HepG2 (cell line): ENCODE measurements around the gene OTOP1. TPM values are rescaled to one million over a fixed set of nuclear protein-coding genes. Genes with fewer than 3 reads are reported as not detected.
A peak's percentile ranks its signal among the peaks of the same experiment; 100 is the strongest.
"Not testable (repeated sequence)": the region's sequence is repeated elsewhere in the genome, so short reads cannot be mapped to it uniquely, and the experiment has no call there.

Experiments
- ATAC-seq: fragments of 200-7000 bp; cut with Tn5 transposase; 3 replicates; pipeline ENCODE4 v1.9.1; 2020; ENCODE audit warnings: mild to moderate bottlenecking, moderate library complexity
- BruUV-seq: library from RNA; stranded (reverse); fragments of 400-500 nt; replicated peaks from 2 replicates; lab custom pipeline; 2021; lab: Mats Ljungman, UMichigan
- CTCF ChIA-PET: fragments of 300-600 bp; formaldehyde crosslinking; extraction: SDS; loops from one replicate; lab custom pipeline; 2021; ENCODE audit warnings: low total read pairs, inconsistent platforms, low intra/inter-chr PET ratio; lab: Yijun Ruan, JAX
- POLR2A ChIA-PET: fragments of 350-600 bp; sonication (Branson Sonifier 250); formaldehyde crosslinking; loops from one replicate; lab custom pipeline; 2020; ENCODE audit warnings: antibody characterized with exemption, inconsistent platforms; lab: Yijun Ruan, JAX
- DNase-seq: peaks from one replicate; pipeline ENCODE4 v3.0.0-alpha.2; 2015; ENCODE audit warnings: low spot score
- FAIRE-seq: peaks from 3 replicates; lab custom pipeline; 2011; peaks lifted over from hg19 to GRCh38; lab: Jason Lieb, UNC
- H2AFZ ChIP-seq: one replicate; pipeline ENCODE4 v1.6.1; 2011; ENCODE audit warnings: low read length, inconsistent platforms
- H3K27ac ChIP-seq: fragments of 300-600 bp; 3 replicates; pipeline ENCODE4 v1.8.0; 2011; ENCODE audit warnings: mixed run types, mild to moderate bottlenecking, mixed read lengths, low read length, inconsistent platforms; ENCODE audit not compliant: insufficient read depth; ENCODE audit errors: extremely low read length
- H3K27me3 ChIP-seq, 2 experiments: fragments of 200-600 bp in 1 of 2; 2 replicates in 1 of 2; 3 replicates in 1 of 2; pipeline versions ENCODE4 v1.6.0 to v1.8.0; 2011; ENCODE audit warnings: low read length in 2 of 2, mild to moderate bottlenecking in 2 of 2, moderate library complexity in 2 of 2, inconsistent platforms in 1 of 2; ENCODE audit not compliant: insufficient read depth in 2 of 2, control insufficient read depth in 1 of 2
- H3K36me3 ChIP-seq, 2 experiments: fragments of 200-600 bp in 1 of 2; replicated peaks in 1 of 2; 2 replicates in 1 of 2; 3 replicates in 1 of 2; pipeline versions ENCODE4 v1.5.1 to v1.8.0; 2011; ENCODE audit warnings: low read length in 2 of 2, inconsistent platforms in 1 of 2; ENCODE audit not compliant: insufficient read depth in 2 of 2, control insufficient read depth in 1 of 2
- H3K4me1 ChIP-seq: 2 replicates; pipeline ENCODE4 v1.5.1; 2012; ENCODE audit warnings: low read length, inconsistent platforms; ENCODE audit not compliant: insufficient read depth
- H3K4me2 ChIP-seq: 2 replicates; pipeline ENCODE4 v1.6.0; 2011; ENCODE audit warnings: low read depth, low read length, inconsistent platforms
- H3K4me3 ChIP-seq, 3 experiments: fragments of 200-600 bp in 1 of 3; sonication (generic), shearing (Covaris generic) in 1 of 3; replicated peaks in 1 of 3; 2 replicates each; pipeline ENCODE4 v1.5.1; 2011 to 2016; ENCODE audit warnings: low read length in 3 of 3, inconsistent platforms in 2 of 3, low read depth in 2 of 3, mild to moderate bottlenecking in 2 of 3, control low read depth in 1 of 3, mixed read lengths in 1 of 3; ENCODE audit not compliant: insufficient read depth in 1 of 3
- H3K79me2 ChIP-seq: one replicate; pipeline ENCODE4 v1.6.1; 2011; ENCODE audit warnings: low read length, inconsistent platforms; ENCODE audit not compliant: insufficient read depth
- H3K9ac ChIP-seq: 2 replicates; pipeline ENCODE4 v1.6.0; 2011; ENCODE audit warnings: mild to moderate bottlenecking, low read depth, low read length, inconsistent platforms; ENCODE audit not compliant: insufficient read depth
- H3K9me3 ChIP-seq: 2 replicates; pipeline ENCODE4 v1.5.1; 2012; ENCODE audit warnings: mild to moderate bottlenecking, low read length
- H4K20me1 ChIP-seq: 2 replicates; pipeline ENCODE4 v1.6.0; 2011; ENCODE audit warnings: inconsistent platforms, mild to moderate bottlenecking, low read length, moderate library complexity; ENCODE audit not compliant: insufficient read depth
- FOXA3 ChIP-seq: IDR thresholded peaks from 2 replicates; pipeline ENCODE4 v1.6.1; 2016; ENCODE audit warnings: missing genetic modification reagents, missing compliant biosample characterization
- NCOA2 ChIP-seq: sonication (generic); formaldehyde crosslinking; IDR thresholded peaks from 2 replicates; pipeline ENCODE4 v1.8.0; 2022; ENCODE audit warnings: inconsistent platforms
- NKX3-1 ChIP-seq: sonication (generic); formaldehyde crosslinking; IDR thresholded peaks from 2 replicates; pipeline ENCODE4 v1.5.0; 2020; ENCODE audit warnings: missing genetic modification reagents
- NR2F6 ChIP-seq, 2 experiments: IDR thresholded peaks; 2 replicates each; pipeline ENCODE4 v1.6.1; 2016; ENCODE audit warnings: antibody characterized with exemption in 1 of 2, mild to moderate bottlenecking in 1 of 2
- SALL1 ChIP-seq: sonication (generic); formaldehyde crosslinking; IDR thresholded peaks from 2 replicates; pipeline ENCODE4 v1.8.0; 2022; ENCODE audit warnings: mild to moderate bottlenecking, missing genetic modification reagents
- YEATS4 ChIP-seq: sonication (generic); formaldehyde crosslinking; IDR thresholded peaks from 2 replicates; pipeline ENCODE4 v1.4.0; 2020; ENCODE audit warnings: missing genetic modification reagents, borderline replicate concordance
- ZNF503 ChIP-seq: sonication (generic); formaldehyde crosslinking; IDR thresholded peaks from 2 replicates; pipeline ENCODE4 v1.4.0; 2020; ENCODE audit warnings: missing genetic modification reagents
- ZNF556 ChIP-seq: sonication (generic); formaldehyde crosslinking; IDR thresholded peaks from 2 replicates; pipeline ENCODE4 v1.4.0; 2020; ENCODE audit warnings: mild to moderate bottlenecking, missing genetic modification reagents, borderline replicate concordance
- ZNF746 ChIP-seq: sonication (generic); formaldehyde crosslinking; IDR thresholded peaks from 2 replicates; pipeline ENCODE4 v1.8.0; 2022; ENCODE audit warnings: mild to moderate bottlenecking, missing genetic modification reagents
- WGBS: methylation state at CpG from one replicate; pipeline ENCODE4 v1.1.6; 2017; ENCODE audit warnings: low lambda C conversion rate; 5-methylcytosine and 5-hydroxymethylcytosine counted together
- in situ Hi-C: cut with HindIII; loops from 2 replicates; pipeline ENCODE4 v1.10.0; 2017; ENCODE audit warnings: low pct_unique_long_range_greater_than_20kb; ENCODE audit not compliant: extremely low pct_ligation_motif_present
- intact Hi-C: fragments of 100-400 bp; cut with micrococcal nuclease; formaldehyde crosslinking; loops from one replicate; pipeline ENCODE4 v1.10.0; 2022; ENCODE audit not compliant: unreplicated experiment
- polyA plus RNA-seq, 8 experiments: library from polyadenylated mRNA; depleted of rRNA in 3 of 8; stranded (reverse) in 7 of 8; unstranded in 1 of 8; fragments of >200 nt; fragmentation: Illumina TruSeq in 4 of 8; extraction: Trizol in 4 of 8; gene quantifications; 2 replicates each; pipeline versions ENCODE4 v1.2.1 to v1.2.3, GENCODE V29; 2011 to 2016; ENCODE audit warnings: low read depth in 4 of 8, missing spikeins in 1 of 8, mixed read lengths in 1 of 8; ENCODE audit not compliant: insufficient read depth in 1 of 8
- total RNA-seq, 5 experiments: library from RNA; depleted of rRNA; stranded (reverse); fragments of >200 nt; fragmentation: Illumina TruSeq; extraction: Trizol; gene quantifications; 2 replicates each; pipeline ENCODE4 v1.2.3, GENCODE V29; 2016; ENCODE audit warnings: low read depth in 1 of 5

OTOP1 gene
- total and polyA plus RNA-seq, 2 of the 13 experiments (the other 11 are each of a cell fraction or from before 2014, with no cell fraction given) = not detected

- peak; percentile 99 for TF ChIP-seq NR2F6 (IDR thresholded peaks at IDR 0.05)
- TF ChIP-seq NR2F6 (CRISPR knock-in tag; IDR thresholded peaks at IDR 0.05) = peak; percentile 99
- TF ChIP-seq ZNF556 (CRISPR knock-in tag) = peak; percentile 32; the same call in 1 of the 2 replicates
- peak; percentile 77; the same call in 1 of the 2 replicates for TF ChIP-seq ZNF746
- TF ChIP-seq NCOA2 (CRISPR knock-in tag) = peak; percentile 95
- TF ChIP-seq FOXA3 (CRISPR knock-in tag) = peak; percentile 94
- TF ChIP-seq NKX3-1 (CRISPR knock-in tag) = 0 out of 2 replicates have a peak, but pooled peaks have one; percentile 18
- peak; percentile 35; the same call in 1 of the 2 replicates for TF ChIP-seq YEATS4 (CRISPR knock-in tag)
- TF ChIP-seq SALL1 = peak; percentile 96
- TF ChIP-seq ZNF503 = peak; percentile 93
- TF ChIP-seq, all 625 proteins: peak for 172
These were observed 32.9 kb upstream of the OTOP1 start (continued) for GRCh38 chr4:4259484-4260100.

- in situ Hi-C loops = loop anchor here (5.0 kb wide), 2 partner anchors 35 to 80 kb away; partner anchors contain the start of genes LYAR and ZBTB49
- BruUV-seq, H3K4me3 ChIP-seq, H3K36me3 ChIP-seq, DNase-seq, H3K79me2 ChIP-seq, H3K9ac ChIP-seq, H3K27me3 ChIP-seq, H3K9me3 ChIP-seq, intact Hi-C loops, ATAC-seq, H4K20me1 ChIP-seq, CTCF ChIA-PET, H3K27ac ChIP-seq, H3K4me2 ChIP-seq, FAIRE-seq, H2AFZ ChIP-seq, POLR2A ChIA-PET: not testable (repeated sequence)
- WGBS = 93% methylated on average over 3 of the region's 3 CpGs
- H3K4me1 ChIP-seq = peaks cover 66% of the 10 kb centered on the region
These were observed 31.0 kb upstream of the OTOP1 start for GRCh38 chr4:4257705-4258104.
